NCI-H2029 treated with DMSO at 0.1 percent for 48 hours (cell line): Measurements from ENCODE around the gene OR14I1.

Source experiments
- DNase-seq: peaks from one replicate; lab custom pipeline; 2025; lab: John Stamatoyannopoulos, UW

The OR14I1 gene

GRCh38 chr1:248702714-248703113, at the start of gene OR14I1:
OR14I1 (minus strand) TSS chr1:248702766.
- DNase-seq: no peak

DNA sequence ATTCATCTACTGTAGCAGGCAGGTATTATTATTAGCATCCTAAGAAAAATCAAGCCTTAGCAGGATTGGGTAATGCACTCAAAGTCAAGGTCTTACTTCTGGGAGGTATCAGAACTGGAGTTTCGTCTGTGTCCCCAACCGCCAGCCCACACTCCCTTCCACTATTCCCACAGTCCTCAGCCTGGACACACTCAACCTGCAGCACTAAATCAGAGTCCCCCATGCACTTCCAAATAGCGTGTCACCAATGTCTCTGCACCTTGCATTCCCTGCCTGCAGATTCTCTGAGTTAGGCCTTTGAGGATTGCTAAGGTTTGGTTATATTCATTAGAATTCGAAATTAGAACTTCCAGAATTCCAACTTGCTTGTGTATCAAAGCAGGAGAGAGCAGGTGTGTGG, 49.1 kb upstream of the OR14I1 start:
- DNase-seq: no peak

- no peak for DNase-seq
Measured at GRCh38 chr1:248751142-248751541, 48.6 kb upstream of the OR14I1 start.

DNA sequence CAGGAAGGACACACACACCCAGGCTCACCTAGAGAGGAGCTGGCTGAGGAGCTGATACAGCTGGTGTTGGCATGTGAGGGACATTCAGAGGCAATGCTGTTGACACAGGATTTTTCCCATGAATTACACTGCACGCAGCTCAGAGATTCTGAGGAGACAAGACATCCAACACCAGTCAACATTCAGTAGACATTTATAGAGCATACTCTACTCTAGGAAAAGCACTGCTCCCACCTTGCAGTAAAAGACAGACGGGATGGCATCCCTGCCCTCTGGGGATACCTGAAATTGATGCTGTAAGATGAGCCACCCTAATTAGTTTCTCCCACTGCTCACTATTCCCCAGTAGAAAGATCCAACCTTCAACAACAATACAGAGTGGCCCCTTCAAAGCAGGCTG, 47.9 kb upstream of the OR14I1 start:
- DNase-seq: no peak

DNA sequence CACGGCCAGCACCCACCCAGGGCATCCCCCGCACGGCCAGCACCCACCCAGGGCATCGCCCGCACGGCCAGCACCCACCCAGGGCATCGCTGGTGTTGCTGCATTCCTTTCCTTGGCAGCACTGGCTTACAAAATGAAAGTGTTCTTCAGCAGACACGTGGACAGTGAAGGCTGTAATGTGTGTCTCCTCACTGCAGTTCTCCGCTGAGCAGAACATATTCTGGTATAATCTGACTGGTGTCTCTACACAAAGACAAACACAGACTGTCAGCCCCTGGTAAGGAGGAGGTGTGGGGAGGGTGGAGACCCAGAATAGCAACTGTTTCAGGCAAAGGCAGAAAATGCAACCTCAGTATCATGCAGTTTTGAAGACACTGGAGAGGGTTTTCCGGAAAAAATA, 45.6 kb upstream of the OR14I1 start:
- no peak for DNase-seq

GRCh38 chr1:248740876-248741275, 38.3 kb upstream of the OR14I1 start:
- no peak for DNase-seq

GRCh38 chr1:248739572-248740205, 37.1 kb upstream of the OR14I1 start:
- DNase-seq: no peak

DNA sequence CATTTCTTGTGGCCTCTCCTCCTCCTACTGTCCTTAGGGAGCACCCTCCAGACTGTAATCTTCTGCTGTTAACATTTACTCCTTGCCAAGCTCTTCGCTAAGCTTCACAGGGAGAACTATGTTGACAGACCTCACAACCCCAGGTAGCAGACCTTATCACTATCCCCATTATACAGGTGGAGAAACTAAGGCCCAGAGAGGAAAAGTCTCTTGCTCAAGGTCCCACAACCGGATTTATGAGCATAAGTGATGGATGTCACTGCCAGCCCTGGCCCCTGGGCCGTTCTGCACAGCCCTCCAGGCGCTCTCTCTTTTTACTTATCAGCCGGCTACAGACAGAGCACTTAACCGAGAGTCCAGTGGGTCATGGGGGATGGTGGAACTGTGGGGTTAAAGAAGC, 34.9 kb upstream of the OR14I1 start:
- DNase-seq: no peak

- DNase-seq: no peak
Measured at GRCh38 chr1:248736977-248737376, 34.4 kb upstream of the OR14I1 start.

- DNase-seq: no peak
Measured at GRCh38 chr1:248733566-248733965, 31.0 kb upstream of the OR14I1 start.

- DNase-seq: no peak
Measured at GRCh38 chr1:248730507-248731335, 28.2 kb upstream of the OR14I1 start.

GRCh38 chr1:248714248-248714647, 11.7 kb upstream of the OR14I1 start:
- no peak for DNase-seq

GRCh38 chr1:248710305-248710900, 7.8 kb upstream of the OR14I1 start:
- no peak for DNase-seq

- no peak for DNase-seq
Measured at GRCh38 chr1:248704606-248705005, 2.0 kb upstream of the OR14I1 start.

- no peak for DNase-seq
Measured at GRCh38 chr1:248703674-248704073, 1.1 kb upstream of the OR14I1 start.

DNA sequence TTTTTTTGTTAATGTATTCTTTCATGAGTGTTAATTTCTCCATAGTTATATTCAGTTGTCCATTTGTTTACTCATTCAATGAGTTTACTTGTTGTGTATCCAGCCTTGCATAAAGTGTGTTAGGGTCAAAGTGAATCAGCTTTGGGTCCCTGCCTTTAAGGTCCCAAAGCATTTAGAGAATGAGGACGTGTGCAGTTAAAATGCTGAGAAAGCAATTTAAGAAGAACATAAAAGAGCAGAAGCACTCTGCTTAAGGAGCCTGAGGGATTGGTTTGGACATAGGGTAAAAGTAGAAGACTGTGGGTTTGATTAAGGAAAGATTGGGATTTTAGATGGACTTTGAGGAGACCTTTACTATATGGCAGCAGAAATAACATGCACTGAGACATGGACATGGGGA, 3.5 kb downstream of the OR14I1 start:
- DNase-seq: no peak

DNA sequence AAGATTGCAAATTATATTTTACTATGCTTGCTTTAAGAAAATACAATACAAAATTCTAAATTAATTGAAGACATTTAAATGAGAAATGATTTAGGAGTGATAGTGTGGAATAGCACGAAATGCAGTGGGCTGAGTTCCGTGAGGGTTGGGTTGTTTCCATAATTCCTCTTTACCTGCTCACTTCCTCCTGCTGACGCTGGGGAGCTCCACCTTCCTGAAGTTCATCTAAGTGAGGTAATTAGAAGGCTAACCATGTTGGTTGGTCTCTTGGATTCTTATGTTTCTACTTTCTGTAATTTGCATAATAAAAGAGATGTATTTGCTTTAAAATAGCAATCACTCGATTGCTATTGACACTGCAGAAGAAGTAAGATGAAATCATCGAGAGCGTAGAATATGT, 4.7 kb downstream of the OR14I1 start:
- no peak for DNase-seq

DNA sequence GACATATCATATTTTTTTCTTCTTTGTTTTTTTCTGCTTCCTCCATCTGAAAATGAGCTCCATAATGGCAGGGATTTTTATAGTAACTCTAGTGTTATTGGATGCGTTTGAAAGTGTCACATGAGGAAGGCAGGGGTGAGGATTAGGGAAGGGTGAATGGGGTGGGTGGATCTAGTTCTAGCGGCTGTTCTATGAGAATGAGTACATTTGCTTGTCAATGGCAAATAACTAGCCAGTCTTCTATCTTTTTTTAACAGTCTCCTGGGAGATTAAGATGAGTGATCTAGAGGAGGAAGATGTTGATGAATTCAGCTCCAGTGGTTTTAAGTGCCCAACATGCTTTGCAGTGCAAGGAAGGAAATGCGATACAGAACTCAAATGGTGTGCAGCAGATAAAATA, 5.8 kb downstream of the OR14I1 start:
- DNase-seq: no peak

DNA sequence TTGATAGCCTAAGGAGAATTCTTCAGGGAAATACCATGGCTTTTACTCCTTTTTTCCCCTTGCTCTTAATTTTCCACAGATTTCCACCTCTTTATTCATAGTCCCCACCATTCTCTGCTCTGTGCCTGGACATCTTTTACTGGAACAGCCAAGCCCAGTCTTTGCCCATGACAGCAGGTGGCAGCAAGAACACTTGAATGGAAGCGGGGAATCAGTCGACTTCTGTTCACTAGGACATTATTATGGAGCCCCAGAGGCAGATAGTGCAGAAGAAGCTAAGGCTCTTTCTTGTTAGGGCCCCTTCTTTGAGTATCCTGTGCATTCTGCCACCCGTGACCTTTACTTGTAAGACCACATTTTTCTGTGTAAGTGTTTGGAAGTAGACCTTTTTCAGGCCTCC, 6.3 kb downstream of the OR14I1 start:
- no peak for DNase-seq

DNA sequence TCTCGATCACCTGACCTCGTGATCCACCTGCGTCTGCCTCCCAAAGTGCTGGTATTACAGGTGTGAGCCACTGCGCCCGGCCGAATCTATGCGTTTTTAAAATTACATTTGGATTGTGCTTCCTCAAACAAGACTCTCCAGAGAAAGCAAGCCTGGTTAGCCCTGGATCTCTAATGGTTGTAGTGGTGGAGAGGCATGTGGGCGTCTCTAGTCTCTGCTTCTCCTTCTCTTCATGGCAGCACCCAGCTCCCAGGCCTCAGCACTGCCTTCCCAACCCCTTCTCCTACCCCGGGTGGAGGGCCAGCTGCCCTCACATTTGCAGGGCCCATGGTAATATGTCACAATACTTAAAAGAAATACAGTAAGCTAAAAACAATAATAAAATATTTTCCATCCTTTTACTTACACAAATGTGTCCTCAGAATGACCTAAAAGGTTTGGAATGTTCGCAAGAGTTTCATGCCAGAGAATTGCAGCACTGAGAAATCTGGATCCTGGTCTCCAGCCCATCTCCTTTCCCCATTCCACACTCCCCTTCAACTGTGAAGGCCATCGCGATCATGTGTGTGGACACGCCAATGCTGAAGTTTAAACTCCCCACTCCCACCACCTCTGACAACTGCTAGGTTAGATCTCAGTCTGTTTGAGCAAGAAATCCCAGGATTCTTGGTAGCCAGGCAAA, 7.0 kb downstream of the OR14I1 start:
- no peak for DNase-seq

DNA sequence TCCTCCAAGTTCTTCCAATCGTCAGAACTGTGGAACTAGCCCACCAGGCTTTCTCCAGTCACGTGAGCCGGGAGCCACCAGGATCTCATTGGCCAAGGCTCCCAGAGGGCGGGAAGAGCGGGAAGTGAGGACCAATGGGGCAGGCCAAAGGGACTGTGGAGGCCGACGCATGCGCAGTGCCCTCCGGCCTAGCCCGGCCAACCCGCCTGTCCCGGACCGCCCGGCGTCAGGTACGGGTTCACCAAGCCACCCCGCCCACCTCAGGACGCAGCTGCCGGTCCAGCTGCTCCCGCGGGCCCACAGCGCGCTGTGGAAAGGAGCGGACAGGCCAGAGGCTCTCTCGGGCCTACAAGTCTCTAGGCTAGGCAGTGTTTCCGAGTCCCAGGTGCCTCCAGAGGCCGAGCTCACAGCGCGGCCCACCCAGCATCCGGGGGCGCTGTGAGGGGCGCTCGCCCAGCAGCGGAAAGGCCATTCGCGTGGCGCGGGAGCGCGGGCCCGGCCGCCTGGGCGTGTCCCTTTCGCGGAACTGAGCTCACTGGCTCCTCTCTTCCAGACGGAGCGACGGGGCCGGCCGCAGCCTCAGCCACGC, 10.9 kb downstream of the OR14I1 start:
- DNase-seq: no peak

DNA sequence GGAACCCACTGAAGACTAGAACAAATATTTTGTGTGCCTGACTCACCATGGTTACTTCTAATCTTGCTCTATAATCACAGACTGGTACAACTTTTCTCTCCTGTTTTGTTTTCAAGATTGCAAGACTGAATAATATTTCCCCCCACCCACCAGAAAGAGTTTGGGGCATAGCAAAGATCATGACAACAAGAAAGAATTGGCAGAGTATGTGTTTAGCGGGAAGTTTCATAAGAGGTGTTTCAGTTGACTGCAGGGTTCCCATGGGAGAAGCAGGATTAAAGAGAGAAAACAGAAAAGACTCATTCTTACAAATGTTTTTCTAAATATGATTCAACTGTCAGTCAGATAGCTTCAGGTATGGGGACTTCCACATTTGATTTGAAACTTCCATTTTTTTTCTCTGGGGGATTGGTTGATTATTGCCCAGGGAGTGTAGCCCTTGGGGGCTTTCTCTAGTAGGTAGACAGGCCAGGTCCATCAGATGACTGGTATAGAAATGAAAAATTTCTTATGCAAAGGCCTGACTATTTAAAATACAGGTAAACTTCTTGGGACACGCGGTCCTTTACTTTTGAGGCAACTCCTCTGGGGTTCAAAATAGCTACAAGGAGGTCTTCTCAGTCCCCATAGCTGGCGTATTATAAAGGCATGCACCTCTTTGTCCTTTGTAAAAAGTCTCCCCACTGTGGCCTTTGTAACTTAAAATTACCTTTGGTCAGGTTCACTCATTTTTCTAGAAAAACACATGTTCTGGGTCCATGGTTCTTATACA, 13.9 kb downstream of the OR14I1 start:
- no peak for DNase-seq
